GM21381 (cell line): Measurements from ENCODE around the gene VMP1.

Source experiments
- ATAC-seq: cut with Tn5 transposase; IDR thresholded peaks from one replicate; pipeline ENCODE4 v1.9.1; 2021; ENCODE audit warnings: mild to moderate bottlenecking, moderate library complexity; ENCODE audit not compliant: unreplicated experiment

Gene VMP1

DNA sequence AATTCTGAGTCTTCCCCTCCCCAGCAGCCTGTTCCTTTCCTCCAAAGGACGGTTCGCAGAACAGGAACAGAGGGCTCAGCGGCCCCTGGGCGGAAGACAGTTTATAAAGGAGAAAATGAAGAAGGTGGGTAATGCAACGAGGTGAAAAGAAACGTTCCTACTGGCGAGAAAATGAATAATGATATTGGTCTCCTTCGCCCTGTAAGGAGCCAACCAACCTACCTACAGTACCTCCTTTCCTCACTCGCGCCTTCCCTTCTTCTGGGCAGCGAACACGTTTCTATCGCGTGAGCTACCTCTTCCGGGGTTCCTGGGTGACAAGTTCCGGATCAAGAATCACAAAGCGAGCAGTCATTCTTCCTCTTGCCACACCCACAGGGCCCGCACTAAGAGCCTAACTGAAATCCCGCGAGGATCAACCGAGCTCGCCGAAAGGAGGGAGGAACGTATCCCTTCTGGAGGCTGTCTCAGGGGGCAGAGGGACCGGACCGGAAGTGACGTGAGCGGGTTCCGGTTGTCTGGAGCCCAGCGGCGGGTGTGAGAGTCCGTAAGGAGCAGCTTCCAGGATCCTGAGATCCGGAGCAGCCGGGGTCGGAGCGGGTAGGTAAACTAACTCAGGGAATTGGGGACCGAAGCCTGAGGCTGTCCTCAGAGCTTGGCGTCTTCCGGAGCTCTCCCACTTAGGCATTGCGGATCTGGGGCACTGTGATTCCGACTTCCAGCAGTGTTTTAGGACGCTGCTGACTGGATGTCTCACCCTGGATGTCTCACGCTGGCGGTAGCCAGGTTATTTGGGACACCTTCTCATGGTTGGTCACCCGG lies at the start of gene VMP1, which contains the start of gene PTRH2:
TSS of gene VMP1 (plus strand) at position 506 of the 822 bp plus-strand sequence. CDS start 23,793 bp downstream, outside the sequence.
TSS of gene PTRH2 (minus strand) at position 282 of the 822 bp plus-strand sequence. CDS start 9,452 bp downstream, outside the sequence.
- ATAC-seq: peak; percentile 95

- ATAC-seq: no peak
Measured at GRCh38 chr17:59666235-59666634, 41.2 kb upstream of the VMP1 start.

DNA sequence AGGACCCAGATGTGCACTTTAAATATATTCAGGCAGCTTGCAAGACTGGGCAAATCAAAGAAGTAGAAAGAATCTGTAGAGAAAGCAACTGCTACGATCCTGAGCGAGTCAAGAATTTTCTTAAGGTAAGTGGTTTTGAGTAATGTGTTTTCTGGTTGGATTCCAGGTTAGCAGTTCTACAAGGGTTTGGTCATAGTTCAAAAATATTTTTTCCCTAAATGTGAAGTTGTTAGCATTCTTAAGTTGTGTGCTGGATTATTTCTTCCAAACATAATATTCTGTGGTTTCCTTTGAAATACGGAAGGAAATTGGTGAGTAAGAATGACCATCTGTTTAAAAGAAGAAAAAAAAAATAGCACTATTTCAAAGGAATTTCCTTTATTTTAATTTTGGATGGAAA lies 38.6 kb upstream of the VMP1 start:
- no peak for ATAC-seq

DNA sequence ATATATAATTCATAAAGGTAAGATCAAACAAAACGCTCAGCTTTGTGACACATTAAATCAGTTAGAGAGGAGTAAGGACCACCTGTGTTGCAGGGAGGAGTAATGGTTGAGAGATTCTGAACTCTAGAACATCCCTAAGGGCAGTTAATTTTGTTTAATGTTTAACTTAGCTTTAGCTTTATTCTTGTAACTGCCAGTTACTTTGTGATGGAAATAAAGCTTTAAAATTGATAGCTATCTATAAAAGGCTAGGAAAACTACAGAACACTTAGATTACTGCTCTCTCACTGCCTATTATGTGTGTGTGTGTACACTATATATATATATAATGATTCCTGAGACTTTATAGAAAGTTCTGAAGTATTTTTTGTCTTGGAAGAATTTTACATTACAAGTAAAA lies 38.0 kb upstream of the VMP1 start:
- ATAC-seq: no peak

DNA sequence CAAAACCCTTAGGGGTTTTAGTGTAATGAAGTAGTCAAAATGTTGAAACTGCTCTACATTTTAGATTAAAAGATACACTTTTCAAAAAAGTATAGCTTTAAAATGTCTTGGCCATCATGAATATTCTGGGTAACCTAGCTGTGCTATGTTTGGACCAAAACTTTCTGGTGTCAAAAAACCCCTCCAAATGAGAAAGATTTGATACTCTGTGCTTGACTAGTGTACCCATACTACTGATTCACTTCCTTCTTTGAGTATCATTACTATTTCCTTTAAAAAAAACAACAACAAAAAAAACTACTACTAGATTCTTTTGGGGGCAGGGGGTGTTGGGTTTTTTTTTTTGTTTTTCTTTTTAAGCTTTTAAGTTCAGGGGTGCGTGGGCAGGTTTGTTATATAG lies 37.5 kb upstream of the VMP1 start:
- no peak for ATAC-seq

GRCh38 chr17:59671386-59671785 lies 36.1 kb upstream of the VMP1 start:
- no peak for ATAC-seq

GRCh38 chr17:59675231-59675630 lies 32.2 kb upstream of the VMP1 start:
- ATAC-seq: no peak

DNA sequence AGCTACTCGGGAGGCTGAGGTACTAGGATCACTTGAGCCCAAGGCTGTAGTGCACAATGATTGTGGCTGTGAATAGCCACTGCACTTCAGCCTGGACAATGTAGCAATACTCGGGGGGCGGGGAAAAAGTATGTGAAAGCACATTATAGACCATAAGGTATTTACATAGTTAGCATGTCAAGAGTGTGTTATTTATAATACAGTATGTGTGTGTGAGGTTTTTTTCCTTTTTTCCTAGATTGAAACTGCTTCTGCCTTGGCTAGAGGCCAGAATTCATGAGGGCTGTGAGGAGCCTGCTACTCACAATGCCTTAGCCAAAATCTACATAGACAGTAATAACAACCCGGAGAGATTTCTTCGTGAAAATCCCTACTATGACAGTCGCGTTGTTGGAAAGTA lies 30.7 kb upstream of the VMP1 start:
- no peak for ATAC-seq

DNA sequence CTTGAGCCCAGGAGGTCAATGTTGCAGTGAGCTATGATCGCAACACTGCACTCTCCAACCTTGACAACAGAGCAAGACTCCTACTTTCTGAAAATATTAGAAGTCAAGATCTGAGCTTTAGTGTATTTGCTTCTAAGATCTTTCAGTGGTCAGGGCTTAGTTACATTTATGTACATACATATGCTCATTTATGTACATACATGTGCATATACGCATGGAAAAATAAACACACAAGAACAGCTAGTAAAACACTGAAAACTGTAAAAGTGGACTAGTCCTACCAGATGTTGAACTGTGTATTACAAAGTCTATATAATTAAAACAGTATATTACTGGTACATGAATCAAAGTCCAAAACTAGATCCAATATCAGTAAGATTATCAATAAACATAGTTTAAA lies 28.5 kb upstream of the VMP1 start:
- no peak for ATAC-seq

DNA sequence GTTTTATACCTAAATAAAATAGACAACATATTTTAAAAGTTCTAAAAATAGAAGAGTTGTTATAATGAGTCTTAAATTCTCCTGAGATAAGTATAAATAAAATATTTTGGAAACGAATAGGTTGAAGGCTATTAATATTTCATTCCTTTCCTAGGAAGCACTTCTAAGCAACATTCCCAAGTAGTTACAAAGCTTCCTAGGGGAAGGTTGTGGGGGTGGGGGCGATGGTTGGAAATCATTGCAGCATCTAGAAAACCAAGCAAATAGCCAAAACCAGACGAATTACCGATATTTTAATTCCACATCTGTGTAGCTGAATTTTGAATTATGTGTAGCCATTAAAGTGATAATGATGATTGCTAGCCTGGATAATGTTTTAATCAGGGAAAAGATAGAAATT lies 27.1 kb upstream of the VMP1 start:
- no peak for ATAC-seq

- no peak for ATAC-seq
Measured at GRCh38 chr17:59683283-59683682, 24.2 kb upstream of the VMP1 start.

GRCh38 chr17:59684967-59685366 lies 22.5 kb upstream of the VMP1 start:
- no peak for ATAC-seq

- ATAC-seq: no peak
Measured at GRCh38 chr17:59688008-59688407, 19.4 kb upstream of the VMP1 start.

DNA sequence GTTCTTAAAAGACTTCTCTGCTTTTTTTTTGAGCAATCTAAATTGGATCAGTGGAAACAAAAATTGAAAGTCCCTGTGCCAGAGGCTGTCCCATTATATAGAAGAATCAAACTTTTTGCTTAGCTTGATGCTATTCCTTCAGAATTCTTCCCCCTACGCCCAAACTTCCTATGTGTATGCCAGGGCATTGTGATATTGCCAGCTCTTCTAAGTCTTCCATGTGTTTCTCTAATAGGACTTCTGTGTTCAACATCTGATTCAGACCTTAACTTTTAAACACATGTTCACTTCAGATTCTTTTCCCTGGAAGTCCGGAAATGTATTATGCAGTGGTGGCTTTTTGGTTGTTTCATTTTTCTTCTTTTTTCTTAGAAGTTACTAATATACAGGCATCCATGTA lies 19.0 kb upstream of the VMP1 start:
- no peak for ATAC-seq

GRCh38 chr17:59693582-59693981 lies 13.9 kb upstream of the VMP1 start:
- no peak for ATAC-seq

- no peak for ATAC-seq
Measured at GRCh38 chr17:59694344-59694743, 13.1 kb upstream of the VMP1 start.

DNA sequence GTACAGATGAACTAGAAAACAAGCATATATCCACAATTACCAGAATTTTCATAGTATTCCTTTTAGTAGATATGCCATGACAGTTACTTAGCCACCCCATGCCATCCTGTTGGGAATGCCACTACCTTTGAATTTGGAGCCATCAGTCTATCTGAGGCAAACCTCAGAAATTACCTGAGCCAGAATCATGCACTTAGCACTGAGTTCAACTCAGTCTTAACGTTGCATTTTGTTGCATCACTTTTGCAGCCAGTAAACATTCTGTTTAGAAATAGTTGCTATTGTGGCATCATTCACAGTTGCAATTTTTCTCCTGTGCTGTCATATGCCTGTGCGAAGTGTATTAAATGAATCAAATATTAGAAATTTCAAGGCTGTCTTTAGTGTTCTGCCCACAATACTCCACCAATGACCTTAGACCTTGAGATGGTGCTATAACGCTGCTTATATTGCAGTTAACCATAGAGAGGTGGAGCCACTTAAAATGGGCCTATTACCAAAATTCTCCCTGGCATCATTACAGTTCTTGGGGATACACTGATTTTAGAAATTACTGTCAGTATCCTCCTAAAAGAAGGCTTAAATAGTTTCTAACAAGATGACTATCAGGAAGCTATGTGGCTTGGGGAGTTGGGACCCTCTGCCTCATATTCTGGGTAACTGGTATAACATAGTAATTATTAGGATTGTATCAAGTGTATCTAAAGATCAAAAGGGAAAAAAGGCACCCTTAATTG lies 11.3 kb upstream of the VMP1 start:
- ATAC-seq: no peak

DNA sequence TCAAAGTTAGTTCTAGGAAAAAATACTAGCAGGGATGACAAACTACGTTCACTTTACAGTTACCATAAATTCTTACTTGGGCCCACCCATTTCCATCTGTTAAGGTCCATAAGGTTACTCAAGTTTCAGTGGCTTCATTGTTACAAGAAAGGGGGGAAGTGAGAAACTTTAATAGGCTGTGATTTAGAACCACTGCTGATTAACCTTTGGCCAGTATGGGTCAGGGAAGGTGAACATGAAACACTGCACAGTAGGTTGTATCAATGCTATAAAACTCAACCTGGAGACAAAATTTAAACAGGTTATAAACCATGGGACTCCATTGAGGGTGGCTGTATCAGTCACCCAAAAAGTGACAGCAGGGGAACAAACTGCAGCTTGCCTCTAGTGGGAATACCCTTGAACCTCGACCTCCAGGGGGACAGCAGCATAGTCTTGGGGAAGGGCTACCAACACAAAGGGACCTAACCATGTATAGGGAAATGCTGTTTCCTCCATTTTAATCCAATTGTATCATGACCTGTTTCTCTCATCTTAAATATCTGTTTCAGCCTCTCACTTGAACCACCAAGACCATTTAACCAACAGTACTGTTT lies 10.7 kb upstream of the VMP1 start:
- ATAC-seq: no peak

- ATAC-seq: no peak
Measured at GRCh38 chr17:59698143-59698542, 9.3 kb upstream of the VMP1 start.

DNA sequence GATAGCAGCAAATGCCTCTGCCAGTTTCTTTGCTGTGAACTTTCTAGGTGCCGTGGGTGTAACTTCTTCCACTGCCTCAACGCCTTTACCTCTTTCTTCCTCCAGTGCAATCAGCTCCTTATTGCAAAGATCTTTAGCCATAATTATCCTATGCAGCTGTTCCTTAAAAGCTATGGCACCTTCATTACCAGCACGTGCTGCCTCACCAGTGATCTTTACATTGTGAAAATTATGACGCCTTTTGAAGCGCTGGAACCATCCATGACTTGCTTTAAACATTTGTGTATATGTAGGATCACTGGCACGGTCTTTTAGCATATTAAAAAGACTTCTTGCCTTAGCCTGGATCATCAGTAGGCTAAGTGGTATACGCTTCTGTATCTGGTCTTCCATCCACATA lies 8.2 kb upstream of the VMP1 start:
- no peak for ATAC-seq

- no peak for ATAC-seq
Measured at GRCh38 chr17:59699786-59700185, 7.7 kb upstream of the VMP1 start.

DNA sequence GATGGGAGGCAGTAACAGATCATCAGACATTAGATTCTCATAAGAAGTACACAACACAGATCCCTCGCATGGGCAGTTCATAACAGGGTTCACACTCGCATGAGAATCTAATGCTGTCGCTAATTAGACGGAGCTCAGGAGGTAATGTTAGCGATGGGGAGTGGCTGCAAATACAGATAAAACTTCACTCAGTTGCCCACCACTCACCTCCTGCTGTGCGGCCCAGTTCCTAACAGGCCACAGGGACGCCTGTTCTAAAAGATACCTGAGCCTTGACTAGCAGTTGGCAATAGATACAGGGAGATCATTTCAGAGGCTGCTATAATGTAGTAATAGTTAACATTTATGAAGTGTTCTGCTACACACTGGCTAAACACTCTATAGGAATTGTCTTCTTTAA lies 5.2 kb upstream of the VMP1 start:
- no peak for ATAC-seq
